Measurements from ENCODE around the gene ZNF516.

DNA sequence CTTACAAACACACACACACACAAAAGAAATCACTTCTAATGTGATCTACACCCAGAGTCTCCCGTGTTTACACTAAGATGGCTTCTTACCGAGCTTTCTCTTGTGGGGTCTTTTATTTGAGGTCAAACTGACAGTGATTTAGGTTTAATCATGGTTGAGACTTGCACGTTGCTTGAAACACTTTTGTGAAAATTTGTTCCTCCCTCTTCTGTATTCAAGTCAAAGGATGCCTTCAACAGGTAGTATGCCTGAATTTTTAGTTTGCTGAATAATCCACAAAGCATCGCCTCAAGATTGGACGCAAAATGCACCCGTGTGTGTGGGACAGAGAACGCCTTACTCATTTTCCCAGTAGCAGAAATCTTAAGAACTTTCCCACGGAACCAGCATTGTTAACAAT, 4.0 kb upstream of the ZNF516 start:
- TF ChIP-seq CTCF (IDR thresholded peaks at IDR 0.05) (no peak), POLR2A (IDR thresholded peaks at IDR 0.05) (no peak), EP300 (IDR thresholded peaks at IDR 0.05) (no peak)

Measured in sigmoid colon (tissue), 4 donors.